IPS-NIHi7 (cell line): ENCODE data around the gene CLCN5.
"Not testable (repeated sequence)": the region's sequence is repeated elsewhere in the genome, so short reads cannot be mapped to it uniquely, and the experiment has no call there.

Source experiments
- DNase-seq: peaks from one replicate; pipeline ENCODE4 v3.0.0; 2012; ENCODE audit warnings: mixed read lengths; ENCODE audit errors: extremely low spot score

The CLCN5 gene

DNA sequence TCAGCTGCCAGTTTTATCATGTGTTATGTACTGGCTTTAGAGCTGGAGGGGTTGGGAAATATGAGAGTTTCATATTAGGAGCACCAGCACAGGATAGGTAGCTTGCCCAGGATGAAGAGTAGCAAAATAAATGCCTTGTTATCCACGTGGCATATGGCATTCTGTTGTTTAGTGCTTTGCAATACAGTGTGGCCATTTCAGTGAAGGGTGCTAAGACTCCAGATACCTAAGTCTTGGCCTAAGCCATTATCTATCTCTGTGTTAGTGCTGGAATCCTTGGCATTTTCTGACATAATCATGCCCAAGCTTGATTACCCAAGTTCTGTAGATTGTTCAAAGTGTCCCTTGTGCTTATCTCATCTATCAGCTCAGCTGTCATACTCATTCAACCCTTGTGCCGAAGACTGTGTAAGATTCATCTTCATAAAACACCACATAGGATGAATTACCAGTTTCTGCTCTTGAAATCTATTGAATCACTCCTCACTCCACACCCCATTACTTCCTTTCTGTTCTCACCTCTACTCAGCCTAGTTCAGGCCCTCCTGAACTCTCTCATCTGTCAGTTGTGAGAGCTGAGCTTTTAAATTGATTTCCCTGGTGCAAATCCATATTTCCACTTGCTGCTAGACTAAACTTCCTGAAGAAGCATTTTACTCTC, 73.5 kb downstream of the CLCN5 start:
- no peak for DNase-seq

GRCh38 chrX:49996474-49996873, 74.1 kb downstream of the CLCN5 start:
- no peak for DNase-seq

- no peak for DNase-seq
Measured at GRCh38 chrX:49999087-49999486, 76.7 kb downstream of the CLCN5 start.

DNA sequence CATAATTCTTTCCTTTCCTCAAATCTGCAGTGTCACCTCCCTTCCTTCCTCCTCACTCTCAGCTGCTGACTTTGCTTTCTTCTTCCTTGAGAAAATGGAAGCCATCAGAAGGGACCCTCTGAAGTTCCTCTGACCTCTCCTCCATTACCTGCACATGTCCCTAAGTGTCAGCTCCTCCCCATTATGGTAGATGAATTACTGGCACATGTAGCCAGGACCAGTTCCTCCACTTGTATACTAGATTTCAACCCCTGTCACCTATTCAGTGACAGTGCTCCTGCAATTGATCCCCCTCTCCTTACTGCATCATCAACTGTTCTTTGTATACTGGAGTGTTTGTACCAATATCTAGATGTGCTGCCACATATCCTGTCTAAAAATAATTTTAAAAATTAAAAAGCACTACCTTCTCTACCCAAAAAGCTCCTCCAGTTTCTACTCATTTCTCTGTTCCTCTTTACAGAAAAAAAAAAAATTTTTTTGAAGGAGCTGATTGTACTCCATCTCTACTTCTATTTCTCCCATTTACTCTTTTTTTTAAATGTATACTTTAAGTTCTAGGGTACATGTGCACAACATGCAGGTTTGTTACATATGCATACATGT, 78.6 kb downstream of the CLCN5 start:
- DNase-seq = no peak

- DNase-seq = no peak
Measured at GRCh38 chrX:50002067-50002714, 79.8 kb downstream of the CLCN5 start.

- DNase-seq = no peak
Measured at GRCh38 chrX:50003467-50003866, 81.1 kb downstream of the CLCN5 start.

GRCh38 chrX:50003927-50004326, 81.5 kb downstream of the CLCN5 start:
- no peak for DNase-seq

GRCh38 chrX:50025591-50025990, 103.2 kb downstream of the CLCN5 start:
- DNase-seq = not testable (repeated sequence)

DNA sequence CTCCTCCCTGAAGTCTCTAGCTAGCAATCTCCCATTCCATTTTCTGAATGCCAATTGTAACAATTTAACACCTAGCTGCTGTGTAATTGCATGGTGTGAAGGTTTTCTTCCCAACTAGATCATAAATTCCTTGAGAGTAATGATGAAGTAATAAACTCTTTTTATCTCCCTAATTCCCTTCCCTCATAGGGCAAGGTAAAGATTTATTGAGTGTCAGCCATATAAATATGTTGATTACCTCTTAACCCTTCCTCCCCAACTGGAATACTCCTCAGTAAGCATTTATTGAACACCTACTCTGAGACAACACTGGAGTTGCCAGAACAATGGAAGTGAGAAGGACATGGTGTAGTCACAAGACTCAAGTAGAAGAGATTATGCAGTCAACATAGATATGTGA, 112.7 kb downstream of the CLCN5 start:
- DNase-seq = no peak

DNA sequence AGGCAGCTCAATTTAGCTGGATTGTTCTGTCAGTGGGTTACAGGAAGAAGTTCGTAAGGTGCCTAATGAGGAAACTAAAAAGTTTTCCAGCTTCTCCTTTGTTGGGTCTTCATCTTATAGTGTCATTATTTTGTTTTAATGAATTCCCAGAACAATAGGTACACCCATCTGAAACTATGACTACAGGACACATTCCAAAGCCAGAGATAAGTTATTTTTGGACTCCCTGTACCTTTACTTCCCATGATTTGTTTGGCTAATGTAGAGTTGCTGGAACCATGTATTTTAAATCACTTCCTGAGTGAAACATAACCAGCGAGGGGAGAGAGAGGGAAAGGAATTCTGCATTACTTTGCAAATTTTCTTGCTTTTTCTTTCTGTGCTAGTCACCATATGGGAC, 114.0 kb downstream of the CLCN5 start:
- DNase-seq = no peak

GRCh38 chrX:50045823-50046222, 123.4 kb downstream of the CLCN5 start:
- no peak for DNase-seq

DNA sequence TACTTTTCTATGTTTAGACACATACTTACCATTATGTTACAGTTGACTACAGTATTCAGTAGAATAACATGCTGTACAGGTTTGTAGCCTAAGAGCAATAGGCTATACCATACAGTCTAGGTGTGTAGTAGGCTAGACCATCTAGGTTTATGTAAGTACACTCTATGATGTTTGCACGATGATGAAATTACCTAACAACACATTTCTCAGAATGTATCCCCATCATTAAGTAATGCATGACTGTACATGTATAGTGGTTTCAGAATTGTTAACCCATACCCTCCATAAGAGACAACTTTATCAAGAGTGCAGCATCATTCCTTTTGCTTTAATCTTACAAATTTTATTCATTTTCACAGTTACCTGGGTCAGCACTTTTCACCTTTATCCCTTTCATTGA, 126.8 kb downstream of the CLCN5 start:
- DNase-seq = no peak

GRCh38 chrX:50054147-50054546, 131.8 kb downstream of the CLCN5 start:
- DNase-seq = peak; percentile 16

DNA sequence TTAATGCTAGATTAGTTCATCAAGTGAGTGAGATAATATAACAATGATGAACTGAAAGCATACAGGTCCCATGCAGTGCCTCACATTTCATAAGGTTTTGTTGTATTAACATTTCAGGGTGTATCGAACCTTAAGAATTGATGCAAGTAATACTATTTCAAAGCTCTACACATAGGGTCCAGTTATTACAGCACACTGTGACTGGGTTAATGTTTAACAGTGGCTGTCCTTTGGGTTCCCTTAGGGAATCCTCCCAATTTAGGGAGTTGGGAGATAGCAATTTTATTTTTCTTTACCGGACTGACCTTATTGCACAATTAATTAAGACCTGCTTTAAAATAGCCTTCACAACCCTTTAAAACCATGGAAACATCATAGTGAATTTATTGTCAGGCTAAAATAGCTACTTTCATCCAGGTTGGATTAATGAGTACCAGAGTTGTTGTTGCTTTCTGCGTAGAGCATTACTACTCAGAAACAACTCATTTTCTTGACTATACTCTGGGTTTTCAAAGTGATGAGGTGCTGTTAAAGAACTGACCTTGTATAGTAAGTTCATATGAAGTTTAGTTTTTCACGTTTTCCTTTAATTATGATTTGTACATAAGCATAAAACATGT, 144.0 kb downstream of the CLCN5 start:
- DNase-seq = no peak

DNA sequence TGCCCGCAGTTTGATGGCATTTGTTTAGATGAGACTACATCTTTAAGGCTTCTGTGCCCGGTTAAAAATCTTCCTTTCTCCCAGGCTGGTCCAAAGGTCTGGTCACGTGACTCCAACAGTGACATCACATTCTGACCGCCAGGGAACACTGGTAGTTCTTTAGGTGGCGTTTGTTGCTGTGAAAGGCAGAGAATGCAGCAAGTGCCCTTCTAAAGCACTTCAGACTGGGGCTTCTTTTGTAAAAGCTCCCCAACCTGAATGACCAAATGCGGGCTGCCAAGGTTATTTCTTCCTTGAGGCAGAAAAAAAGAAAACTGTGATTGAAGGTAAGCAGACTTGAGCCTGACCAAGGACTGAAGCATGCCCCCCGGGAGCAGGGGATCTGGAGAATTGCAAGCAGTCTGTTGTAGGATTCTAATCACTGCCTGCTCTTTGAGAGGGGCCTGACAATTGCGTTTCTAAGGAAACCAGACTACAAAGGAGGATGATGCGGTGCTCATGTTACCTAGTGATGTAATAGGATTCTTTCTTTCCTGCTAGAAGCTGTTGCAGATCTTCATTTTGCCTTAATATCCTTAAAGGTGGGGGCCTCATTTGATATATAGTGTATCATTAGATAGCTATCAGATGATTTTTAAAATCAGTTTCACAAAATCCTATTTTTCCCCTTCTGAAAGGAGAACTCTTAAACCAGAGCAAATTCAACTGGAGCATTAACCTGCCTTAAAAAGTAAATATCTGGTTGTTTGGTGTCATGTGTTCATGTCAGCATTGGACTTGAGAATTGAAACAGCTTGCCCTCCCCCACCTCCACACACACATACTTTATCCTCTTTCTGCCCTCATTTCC, 145.3 kb downstream of the CLCN5 start:
- peak; percentile 71 for DNase-seq

DNA sequence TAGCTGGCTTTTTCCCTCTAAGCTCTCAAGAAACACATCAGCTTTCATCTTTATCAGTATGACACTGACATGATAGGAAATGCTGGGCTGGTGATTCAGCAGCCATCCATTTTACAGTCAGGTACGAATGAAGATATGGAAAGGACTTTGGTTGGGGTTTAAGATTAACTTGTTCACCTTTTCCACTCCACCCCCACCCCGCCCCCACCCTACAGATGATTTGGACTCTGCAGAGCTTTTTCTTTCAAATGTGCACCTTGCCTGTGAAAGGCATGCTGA, 145.8 kb downstream of the CLCN5 start:
- DNase-seq = peak; percentile 12

DNA sequence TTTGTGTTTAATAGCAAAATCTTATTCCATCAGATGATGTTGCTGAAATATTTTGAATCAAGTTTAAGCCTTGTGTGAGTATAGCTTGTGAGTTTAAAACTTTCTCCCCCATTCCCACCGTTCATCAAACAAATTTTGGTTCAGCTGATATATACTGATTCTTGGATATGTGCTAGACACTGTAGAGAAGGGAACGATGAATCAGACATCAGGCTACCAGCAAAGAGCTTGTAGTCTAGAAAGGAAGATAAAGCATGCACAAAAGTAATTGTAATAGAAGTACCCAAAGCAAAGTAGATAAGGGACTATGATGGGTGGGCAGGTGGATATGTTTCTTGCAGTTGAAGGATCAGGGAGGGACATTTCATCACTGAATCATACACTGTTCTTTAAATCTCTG, 146.5 kb downstream of the CLCN5 start:
- no peak for DNase-seq

- no peak for DNase-seq
Measured at GRCh38 chrX:50071494-50071893, 149.1 kb downstream of the CLCN5 start.

GRCh38 chrX:50072110-50072509, 149.7 kb downstream of the CLCN5 start:
- DNase-seq = no peak

DNA sequence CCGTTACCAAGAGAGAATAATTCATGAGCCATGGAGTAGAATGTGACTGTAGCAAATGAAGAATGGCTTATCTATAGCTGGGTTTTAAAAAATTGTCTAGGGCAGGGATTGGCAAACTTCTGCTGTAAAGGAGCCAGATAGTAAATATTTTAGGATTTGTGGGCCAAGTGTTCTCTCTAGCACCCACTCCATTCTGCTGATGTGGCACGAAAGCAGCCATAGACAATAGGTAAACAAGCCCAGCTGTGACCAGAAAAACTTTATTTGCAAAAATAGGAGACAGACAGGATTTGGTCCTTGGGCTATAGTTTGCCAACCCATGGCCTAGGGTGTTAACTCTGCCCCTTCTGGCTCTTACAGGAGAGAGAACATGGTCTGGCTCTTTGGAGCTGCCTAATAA, 151.2 kb downstream of the CLCN5 start:
- DNase-seq = no peak

DNA sequence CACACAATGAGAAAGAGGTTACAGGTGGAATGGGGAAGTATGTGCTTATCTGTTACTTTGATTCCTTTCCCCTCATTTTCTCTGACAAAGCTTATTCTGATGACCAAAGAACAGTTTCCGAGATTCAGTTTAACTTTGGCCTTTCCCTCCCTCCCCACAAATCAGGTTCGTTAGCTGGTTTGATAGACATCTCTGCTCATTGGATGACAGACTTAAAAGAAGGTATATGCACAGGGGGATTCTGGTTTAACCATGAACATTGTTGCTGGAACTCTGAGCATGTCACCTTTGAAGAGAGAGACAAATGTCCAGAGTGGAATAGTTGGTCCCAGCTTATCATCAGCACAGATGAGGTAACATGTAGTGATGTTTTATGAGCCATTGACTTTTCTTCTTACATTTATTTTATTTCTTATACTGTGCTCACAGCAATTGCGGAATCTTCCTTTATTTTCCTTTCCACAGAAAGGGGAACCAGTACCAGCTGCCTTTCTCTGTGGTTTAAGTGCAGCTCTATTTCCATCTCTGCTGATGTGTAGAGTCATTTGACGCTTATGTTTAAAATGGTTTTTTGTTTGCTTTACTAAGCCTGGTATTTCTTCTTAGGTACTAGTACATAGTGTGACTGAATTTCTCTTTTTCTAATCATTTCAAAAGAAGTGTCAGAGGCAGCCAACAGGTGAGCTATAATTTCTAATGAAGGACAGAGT, 153.4 kb downstream of the CLCN5 start:
- no peak for DNase-seq
